HG02588 (cell line): ENCODE results near the gene TP63.

Experiments
- ATAC-seq: cut with Tn5 transposase; IDR thresholded peaks from one replicate; pipeline ENCODE4 v1.9.1; 2021; ENCODE audit warnings: mild to moderate bottlenecking, moderate library complexity; ENCODE audit not compliant: unreplicated experiment

TP63 gene

DNA sequence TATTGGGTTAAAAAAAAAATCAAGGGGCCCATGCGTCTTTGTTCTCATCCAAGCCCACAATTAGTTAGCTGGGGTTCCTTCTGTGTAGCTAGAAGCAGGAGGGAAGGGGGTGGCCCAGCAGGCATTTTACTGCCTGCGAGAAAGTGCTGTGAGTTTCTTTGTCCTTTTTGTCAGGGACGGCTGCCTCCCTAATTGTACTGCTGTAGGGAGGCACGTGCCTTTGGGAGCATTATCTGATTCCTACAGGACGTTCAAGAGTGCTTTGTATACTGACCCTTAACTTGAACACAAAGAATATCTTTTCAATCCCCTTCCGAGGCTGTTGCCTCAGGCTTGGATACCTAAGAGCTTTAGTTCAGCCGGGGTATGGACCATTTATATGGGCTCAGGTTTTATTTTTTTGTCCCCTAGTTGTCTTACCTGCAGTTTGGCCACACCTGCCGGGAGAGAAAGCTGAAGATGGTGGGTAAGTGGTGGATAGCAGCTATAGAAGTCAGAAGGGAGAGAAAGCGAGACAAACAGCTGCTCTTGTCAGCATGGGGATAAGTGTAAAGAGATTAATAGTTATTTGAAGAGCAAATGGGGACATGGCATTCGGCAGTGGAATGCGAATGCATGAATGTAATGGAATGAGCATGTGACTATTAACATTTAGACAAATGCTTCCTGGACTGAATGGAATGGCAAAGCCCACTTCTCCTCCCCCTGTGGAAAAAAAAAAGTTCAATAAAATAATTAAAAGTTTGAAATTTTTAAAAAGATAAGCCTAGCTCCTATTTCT lies 175.2 kb downstream of the TP63 start:
- ATAC-seq: no peak

DNA sequence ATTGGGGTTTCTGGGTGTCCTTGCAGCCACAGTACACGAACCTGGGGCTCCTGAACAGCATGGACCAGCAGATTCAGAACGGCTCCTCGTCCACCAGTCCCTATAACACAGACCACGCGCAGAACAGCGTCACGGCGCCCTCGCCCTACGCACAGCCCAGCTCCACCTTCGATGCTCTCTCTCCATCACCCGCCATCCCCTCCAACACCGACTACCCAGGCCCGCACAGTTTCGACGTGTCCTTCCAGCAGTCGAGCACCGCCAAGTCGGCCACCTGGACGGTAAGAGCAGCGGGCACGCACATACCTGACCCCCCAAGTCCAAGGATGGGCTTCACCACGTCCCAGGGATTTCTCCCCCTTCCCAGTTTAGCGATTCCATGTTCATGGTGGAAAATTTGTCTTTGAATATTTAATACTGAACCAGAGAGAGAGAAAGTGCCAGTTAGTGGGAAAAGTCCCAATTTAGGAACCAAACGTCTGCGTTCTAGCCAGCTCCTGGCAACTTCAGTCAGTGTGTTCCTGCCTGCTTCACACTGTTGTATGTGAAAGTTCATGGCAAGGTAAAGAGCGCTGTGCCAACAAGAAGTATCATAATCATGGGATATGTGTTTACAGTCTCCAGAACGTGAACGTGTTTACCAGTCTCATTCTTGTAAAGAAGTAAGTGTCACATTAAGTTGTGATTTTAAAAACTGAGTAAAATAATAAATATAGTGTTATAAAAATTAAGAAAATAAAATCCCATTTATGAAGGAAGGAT lies 177.2 kb downstream of the TP63 start:
- no peak for ATAC-seq

DNA sequence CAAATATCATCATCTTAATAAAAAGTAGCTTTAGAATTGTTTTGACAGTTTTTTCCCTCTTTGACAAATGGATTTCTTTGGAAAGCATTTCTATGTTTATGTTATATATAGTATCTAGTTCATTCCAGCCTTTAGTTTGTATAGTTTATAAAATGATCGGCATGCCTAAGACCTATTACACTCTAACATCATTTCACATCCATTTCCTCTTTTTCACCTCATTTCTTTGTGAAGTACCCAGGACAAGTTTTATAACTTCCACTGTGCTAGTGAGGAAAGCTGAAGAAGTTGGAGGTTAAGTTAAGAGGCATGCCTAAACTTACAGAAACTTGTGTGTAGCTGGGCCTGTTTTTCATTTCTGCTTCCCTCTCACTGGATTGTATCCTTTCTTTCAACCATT lies 178.4 kb downstream of the TP63 start:
- ATAC-seq: no peak

DNA sequence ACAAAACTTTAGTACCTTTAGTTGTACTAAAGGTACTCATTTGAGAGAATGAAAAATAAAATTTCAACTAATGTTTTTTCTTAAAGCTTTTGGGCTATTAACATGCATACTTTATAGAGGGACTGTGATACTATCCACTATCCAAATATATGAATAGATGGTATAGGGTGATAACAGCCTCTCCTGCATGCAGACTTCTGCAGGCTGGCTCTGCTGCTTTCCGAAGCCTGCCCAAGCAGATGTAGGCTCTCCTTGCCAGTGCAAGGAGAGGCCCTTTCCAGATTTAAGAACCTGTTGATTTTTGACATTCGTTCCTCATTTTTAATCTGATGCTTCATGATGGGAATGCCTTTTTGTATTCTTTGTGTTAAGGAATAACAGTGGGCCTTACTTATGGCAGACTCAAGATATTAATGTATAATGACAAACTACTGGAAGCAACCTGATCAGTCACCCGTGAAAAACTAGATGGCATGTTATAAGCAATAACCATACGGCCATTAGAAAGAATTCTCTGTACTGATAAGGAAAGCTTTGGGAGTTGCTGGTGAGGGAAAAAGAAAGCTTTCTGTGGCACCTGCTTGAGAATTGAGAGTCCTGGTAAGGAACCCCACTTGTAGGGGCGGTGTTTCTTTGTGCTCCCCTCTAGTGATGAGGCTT lies 181.7 kb downstream of the TP63 start:
- ATAC-seq: no peak

DNA sequence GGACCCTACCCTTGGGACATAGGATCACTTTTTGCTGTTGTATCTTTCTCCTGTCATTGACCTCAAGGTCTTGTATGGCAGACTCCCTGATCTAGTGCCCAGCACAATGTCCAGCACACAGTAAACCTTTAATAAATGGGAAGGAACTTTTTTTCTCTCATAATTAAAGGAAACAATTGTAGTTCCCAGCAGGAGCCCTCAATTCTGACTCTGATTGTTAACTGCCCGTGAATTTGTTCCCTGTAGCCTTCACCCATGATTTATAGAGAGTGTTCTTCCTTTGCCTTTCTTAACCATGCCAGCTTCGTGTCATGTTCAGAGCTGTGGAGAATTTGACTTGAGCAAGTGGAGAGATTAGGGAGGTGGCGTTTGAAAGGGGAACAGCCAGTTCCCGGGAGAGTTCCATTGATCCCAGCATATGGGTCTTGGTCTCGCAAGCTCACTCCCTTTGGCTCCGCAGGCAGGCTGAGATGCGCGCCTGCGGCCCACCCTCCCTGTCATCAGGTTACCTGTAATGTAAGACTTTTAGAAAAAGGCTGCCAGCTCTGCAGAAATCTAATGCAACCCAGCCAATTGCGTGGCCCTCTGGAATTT lies 182.6 kb downstream of the TP63 start:
- ATAC-seq: no peak

DNA sequence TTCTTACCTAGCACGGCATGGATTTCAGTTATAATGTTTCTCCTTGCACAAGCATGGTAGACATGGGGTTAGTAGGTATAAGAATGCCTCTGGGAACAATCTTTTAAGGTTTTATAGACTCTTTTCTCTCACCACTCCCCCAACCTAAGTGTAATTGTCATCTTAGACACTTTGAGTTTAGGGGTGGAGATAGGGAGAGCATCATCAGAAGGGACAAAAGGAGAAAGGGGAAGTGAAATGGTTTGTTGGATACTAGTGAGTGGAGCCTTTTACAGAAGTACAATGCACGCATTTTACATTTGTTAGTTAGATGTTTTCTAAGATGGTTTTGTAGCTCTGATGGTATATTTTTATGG lies 189.2 kb downstream of the TP63 start:
- peak; percentile 85 for ATAC-seq

DNA sequence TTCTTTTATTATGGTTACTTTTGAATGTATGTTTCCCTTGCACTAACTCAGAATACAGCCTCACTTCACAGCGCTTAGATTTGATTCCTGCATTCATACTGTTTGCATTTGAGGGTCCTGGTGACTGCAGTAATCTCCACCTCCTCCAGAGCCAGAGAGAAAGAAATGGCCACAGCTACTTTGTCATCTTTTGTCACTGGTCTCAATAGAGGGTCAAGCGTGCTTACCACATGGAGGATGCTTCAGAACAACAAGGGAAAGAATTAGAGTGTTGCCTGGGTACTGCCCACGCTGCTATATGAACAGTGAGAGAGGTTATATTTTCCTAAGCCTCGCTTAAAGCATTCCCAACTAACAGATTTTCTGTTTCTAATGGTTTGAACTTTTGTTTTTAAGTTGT lies 190.1 kb downstream of the TP63 start:
- no peak for ATAC-seq

DNA sequence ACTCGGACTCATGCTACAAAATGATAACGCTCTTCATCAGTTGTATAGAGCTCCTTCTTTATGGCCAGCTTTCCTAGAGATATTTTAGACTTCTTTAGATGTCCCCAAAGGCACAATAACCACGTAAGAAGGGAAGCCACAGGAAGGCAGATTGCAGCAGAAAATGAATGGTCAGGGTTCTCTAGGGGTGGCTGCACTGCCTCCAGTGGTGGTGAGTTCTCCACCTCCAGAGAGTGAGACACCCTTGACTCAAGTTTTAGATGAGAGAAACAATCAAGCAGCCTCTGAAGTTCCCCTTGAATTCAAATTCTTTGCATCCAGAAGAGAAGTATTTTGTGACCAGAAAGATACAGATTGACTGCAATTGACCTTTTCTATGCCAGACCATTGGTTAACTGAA lies 191.5 kb downstream of the TP63 start:
- no peak for ATAC-seq

DNA sequence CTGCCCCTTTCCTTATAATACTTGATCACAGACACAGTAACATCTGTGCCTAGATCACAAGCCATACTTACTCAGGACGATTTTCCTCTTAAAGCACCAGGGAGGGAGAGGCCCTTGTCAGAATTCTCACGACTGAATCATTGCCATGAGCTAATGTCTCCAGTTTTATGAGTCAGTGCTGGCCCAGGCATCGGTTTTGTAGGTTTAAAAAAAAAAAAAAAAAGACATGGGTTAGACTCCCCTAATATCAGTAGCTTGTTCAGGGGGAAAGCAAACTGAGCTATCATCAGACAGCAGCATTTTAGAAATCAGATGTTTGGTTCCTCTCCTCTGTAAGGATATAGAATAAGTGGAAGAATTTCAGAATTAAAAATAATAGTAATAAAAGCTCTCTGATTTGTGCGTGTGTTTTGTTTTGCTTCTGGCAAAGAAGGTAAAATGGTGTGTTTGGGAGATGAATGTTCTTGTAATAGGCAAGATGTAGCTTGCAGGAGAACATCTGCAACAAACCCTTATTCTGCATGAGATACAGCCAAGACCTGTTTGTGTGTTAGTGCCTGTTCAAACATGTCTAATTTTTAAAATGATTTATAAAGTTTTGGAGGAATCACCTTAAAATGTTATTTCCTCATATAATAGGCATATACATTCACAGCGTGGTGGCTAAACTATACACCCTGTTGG lies 193.6 kb downstream of the TP63 start:
- ATAC-seq: no peak

DNA sequence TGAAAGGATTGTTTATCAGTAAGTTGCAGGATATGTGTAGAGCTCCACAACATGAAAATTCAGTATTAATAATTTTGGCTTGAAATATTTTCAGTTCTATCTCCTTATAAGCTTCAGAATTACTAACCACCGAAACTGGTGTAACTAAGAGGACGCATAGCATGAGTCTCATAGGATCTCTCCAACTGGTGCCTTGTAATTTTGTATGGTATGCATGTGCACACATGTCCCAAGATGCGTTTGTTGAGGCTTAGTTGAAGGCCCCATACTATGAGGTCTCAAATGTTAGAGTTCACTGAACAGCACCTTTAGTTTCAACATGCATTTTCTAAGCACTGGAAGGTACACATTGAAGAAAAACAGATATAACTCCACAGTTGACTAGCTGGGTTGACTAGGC lies 195.4 kb downstream of the TP63 start:
- no peak for ATAC-seq

DNA sequence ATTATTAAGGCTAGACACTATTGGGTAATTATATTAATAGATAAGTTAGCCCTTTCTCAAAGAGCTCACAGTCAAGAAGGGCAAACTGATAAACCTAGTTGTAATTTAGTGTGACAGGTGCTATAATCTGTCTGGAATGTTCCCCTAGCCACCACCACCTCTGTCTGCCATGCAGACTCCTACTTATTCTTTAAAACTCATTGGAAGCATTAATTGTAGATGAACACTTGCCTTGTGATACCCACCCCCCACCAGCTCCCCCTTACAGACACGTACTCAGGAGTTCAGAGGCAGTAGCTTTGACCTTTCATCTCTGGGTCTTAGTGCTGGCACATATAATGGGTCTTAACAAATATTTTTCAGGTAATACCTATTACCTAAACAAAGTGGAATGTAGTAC lies 195.9 kb downstream of the TP63 start:
- no peak for ATAC-seq

DNA sequence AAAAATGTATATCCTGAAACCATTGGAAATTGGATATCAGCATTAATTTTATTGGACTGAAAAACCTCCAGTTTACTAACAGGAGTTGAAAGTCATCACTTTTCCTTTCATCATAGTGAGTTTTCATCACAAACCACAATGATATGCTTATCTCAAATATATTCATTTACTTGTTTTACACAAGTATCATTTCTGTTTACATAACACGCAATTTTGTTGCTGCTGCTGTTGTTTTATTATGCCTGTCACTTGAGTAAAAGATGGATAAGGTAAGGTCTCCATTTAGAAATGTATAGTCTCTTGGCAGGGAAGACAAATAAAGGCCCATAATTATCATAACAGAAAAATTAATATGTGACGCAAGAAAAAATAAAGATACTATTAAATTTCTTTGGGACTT lies 199.2 kb downstream of the TP63 start:
- no peak for ATAC-seq

DNA sequence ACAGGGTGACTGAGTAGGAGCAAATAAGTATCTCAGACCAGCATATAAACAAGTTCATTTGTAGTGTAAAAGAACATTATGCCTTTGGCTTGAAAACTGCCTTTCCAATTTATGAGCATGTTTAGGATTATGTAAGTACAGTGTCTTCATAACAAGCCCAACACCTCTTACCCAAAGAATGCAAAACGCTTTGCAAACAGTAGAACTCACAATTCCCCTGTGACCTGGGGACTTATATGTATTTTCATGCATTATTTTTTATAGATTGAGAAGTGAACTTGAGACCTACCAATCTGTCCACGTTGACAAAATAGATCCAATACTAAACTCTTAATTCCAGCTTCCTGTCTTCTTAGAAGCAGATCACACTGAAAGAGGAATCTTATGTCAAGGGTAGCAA lies 202.1 kb downstream of the TP63 start:
- no peak for ATAC-seq

DNA sequence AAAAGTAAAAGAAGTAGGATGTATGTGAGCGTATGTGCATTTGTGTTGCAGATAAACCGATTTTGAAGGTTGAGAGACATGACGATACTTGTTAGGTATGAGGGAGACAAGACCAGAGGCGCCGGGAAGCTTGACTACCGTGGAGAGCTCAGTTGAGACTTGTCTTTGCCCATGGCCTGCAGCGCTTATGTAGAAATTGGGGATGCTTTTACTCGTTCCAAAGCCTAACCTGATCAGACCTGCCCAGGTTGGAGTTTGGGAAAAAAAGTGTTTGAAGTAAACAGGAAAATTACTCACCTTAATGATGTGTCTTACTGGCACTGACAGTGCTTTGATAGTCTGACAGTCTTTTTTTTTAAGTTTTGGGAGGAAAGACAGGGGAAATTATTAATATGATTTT lies 202.8 kb downstream of the TP63 start:
- no peak for ATAC-seq

DNA sequence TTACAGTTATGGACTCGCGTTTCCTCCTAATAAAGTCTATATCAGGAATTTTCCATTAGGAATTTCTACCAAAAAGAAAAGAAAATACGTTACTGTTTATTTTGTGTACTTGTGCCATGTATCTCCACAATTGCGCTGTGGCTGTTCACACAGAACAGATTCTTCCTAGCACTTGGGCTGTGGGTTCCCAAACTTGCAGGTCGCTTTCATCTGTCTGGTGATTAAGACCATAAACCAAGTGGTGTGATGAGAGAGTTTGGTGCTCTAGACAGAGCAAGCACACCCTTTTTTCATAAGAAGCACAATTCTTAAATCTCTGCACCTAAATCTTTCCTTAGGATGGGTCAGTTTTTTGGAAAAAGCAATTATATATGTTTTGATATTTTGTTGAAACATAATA lies 203.3 kb downstream of the TP63 start:
- no peak for ATAC-seq

DNA sequence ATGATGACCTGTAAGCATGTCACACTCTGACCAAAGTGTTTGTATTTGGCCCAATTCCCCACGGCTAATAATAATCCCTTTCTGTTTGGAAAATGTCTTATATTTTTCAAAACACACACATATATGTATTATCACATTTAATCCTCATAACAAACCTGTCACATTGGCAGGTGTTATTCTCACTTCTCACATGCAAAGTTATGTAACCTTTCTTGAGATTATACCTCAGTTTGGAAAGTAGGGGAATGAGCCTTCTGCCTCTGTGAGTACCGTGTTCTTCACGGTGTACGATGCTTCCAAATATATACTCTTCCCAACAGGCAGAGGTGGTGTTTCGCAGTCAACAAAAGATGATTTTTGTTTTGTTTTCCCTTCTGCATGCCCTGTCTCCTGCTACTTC lies 205.6 kb downstream of the TP63 start:
- no peak for ATAC-seq

DNA sequence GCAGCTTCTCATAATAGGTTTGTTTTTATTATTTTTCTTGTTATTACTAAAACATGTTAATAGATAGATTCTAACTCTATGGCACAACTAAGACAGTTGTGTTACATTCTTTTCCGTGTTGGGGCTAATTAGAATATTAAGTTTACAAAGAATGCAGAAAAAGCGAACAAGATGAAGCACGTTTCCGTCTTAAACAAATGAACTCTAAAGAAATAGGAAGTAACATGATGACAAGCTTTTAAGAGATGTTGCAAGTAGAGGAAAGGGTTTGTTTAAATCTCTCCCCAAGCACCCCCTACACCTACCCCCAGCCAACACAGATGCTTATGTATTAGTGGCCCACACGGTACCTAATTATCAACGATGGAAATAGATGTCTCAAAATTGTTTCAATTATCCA lies 207.1 kb downstream of the TP63 start:
- ATAC-seq: no peak

DNA sequence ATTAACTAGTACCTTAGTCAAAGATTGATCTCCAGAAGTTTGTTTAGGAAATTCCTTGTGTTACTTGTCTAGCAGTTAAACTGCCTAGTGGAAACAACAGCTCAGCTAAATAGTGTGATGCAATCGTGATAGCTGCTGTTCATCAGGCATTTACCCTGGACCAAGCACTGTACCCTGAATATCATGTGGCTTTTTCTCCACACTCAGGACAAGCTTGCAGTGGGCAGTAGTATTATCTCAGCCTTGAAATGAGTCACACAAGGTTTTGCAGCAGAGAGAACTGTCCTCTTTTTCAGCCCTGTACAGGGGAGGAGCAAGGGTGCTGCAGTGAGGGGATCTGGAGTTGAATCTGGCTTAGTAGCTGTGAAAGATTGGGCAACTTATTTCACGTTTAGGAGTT lies 208.4 kb downstream of the TP63 start:
- ATAC-seq: no peak

DNA sequence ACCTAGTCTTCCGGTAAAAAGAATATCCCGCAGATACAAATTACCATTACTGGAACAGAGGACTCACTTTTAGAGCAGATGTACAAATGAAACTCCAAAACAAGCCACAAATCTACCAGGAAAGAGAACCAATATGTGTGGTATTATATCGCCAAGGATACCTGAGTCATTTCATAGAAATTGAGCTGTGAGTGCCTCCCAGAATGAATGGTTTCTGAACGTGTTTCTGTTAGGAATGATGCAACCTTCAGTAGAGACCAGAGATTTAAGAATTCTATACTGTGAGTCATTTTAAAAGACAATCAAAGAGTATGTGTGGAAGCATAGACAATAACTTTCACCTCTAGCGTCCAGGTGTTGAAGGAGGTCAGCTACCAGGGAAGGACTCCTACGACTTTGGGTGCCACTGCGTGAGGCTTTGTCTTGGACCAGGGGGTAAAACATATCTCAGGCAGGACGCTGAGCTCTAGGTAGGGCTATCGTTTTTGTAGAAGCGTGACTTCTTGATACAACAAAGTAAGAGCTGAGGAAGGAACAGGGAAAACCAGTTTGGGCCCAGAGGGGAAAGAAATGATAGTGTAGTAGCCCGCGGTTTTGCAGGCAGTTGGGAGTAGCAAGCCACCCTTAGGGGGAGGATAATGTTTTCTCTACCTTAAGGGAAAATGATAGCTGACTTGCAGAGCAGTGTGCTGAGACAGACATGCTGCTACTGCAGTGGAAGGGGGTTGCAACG lies 210.4 kb downstream of the TP63 start:
- ATAC-seq: peak; percentile 44
